Upper lobe of right lung (tissue), 1 donor: ENCODE measurements around the gene SIRT2. TPM values are rescaled to one million over a fixed set of nuclear protein-coding genes. Genes with fewer than 3 reads are reported as not detected.

ENCODE experiments used
- ATAC-seq: fragments of 200-7000 bp; cut with Tn5 transposase; one replicate; pipeline ENCODE4 v1.9.1; 2020; ENCODE audit warnings: mild to moderate bottlenecking, moderate library complexity
- DNase-seq: peaks from one replicate; pipeline ENCODE4 v3.0.0-alpha.2; 2020
- H3K27ac ChIP-seq: fragments of 200-600 bp; one replicate; pipeline ENCODE4 v1.8.0; 2022
- H3K27me3 ChIP-seq: fragments of 200-600 bp; one replicate; pipeline ENCODE4 v1.8.0; 2022; ENCODE audit warnings: mild to moderate bottlenecking
- H3K36me3 ChIP-seq: fragments of 200-600 bp; one replicate; pipeline ENCODE4 v1.8.0; 2022
- H3K4me1 ChIP-seq: fragments of 200-600 bp; one replicate; pipeline ENCODE4 v1.8.0; 2022
- H3K4me3 ChIP-seq: fragments of 200-600 bp; one replicate; pipeline ENCODE4 v1.8.0; 2022; ENCODE audit warnings: mild to moderate bottlenecking
- H3K9me3 ChIP-seq: fragments of 200-600 bp; one replicate; pipeline ENCODE4 v1.8.0; 2022
- intact Hi-C: fragments of 100-400 bp; cut with DNase I; formaldehyde crosslinking; loops from one replicate; pipeline ENCODE4 v1.11.0; 2022
- total RNA-seq: library from RNA; stranded (reverse); fragmentation: NEBNext Ultra II Directional; extraction: Animal tissue kit (Norgen Biotek cat#: 25700); gene quantifications from one replicate; pipeline ENCODE4 v1.2.1, GENCODE V29; 2021
- TF ChIP-seq, protein P1 (sequence below): fragments of 200-600 bp; IDR thresholded peaks from one replicate; pipeline ENCODE4 v1.8.0; 2022; ENCODE audit warnings: antibody characterized with exemption
- donor health status: DM: no; HTN: yes; CAD: no; lungs with severe emphysema.

Gene SIRT2
- total RNA-seq, 1 donor from 2014 or later = 59.2 TPM

- TF ChIP-seq, protein P1, sequence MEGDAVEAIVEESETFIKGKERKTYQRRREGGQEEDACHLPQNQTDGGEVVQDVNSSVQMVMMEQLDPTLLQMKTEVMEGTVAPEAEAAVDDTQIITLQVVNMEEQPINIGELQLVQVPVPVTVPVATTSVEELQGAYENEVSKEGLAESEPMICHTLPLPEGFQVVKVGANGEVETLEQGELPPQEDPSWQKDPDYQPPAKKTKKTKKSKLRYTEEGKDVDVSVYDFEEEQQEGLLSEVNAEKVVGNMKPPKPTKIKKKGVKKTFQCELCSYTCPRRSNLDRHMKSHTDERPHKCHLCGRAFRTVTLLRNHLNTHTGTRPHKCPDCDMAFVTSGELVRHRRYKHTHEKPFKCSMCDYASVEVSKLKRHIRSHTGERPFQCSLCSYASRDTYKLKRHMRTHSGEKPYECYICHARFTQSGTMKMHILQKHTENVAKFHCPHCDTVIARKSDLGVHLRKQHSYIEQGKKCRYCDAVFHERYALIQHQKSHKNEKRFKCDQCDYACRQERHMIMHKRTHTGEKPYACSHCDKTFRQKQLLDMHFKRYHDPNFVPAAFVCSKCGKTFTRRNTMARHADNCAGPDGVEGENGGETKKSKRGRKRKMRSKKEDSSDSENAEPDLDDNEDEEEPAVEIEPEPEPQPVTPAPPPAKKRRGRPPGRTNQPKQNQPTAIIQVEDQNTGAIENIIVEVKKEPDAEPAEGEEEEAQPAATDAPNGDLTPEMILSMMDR = no peak
- Histone ChIP-seq H3K9me3 (no peaks in the 10 kb centered on the region), H3K36me3 (peaks cover 30% of the 10 kb centered on the region), H3K4me1 (peaks cover 8% of the 10 kb centered on the region), H3K4me3 (no peak overlapping the region), H3K27me3 (no peaks in the 10 kb centered on the region), H3K27ac (no peak overlapping the region)
- intact Hi-C loops = no loop called here
- ATAC-seq = no peak
- no peak for DNase-seq
Measured at GRCh38 chr19:38904581-38905539, 5.4 kb upstream of the SIRT2 start.

DNA sequence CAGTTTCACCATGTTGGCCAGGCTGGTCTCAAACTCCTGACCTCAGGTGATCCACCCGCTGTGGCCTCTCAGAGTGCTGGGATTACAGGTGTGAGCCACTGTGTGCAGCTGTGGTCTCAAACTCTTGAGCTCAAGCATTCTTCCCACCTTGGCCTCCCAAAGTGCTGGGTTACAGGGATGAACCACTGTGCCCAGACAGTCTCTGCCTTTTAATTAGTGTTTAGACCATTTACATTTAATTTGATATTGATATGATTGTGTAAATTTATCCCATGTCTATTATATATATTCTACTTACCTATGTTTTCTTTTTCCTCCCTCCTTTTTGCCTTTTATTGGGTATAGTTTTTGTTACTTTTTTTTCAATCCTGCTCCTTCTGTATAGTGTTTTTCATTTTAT, 2.3 kb upstream of the SIRT2 start:
- DNase-seq (no peak), ATAC-seq (no peak)
- Histone ChIP-seq H3K4me1 (peaks cover 25% of the 10 kb centered on the region), H3K4me3 (no peak overlapping the region), H3K9me3 (no peaks in the 10 kb centered on the region), H3K36me3 (peaks cover 15% of the 10 kb centered on the region), H3K27me3 (no peaks in the 10 kb centered on the region), H3K27ac (no peak overlapping the region)
- intact Hi-C loops = no loop called here
- TF ChIP-seq, protein P1 = no peak

- TF ChIP-seq, protein P1 = no peak
- intact Hi-C loops = no loop called here
- no peak for DNase-seq
- peak overlapping the region; percentile 96 for H3K27ac ChIP-seq
- H3K9me3 ChIP-seq = no peaks in the 10 kb centered on the region
- H3K36me3 ChIP-seq = peaks cover 9% of the 10 kb centered on the region
- peak overlapping the region; percentile 96 for H3K4me3 ChIP-seq
- no peaks in the 10 kb centered on the region for H3K27me3 ChIP-seq
- peaks cover 25% of the 10 kb centered on the region for H3K4me1 ChIP-seq
- ATAC-seq = no peak
Measured at GRCh38 chr19:38900743-38901190, 1.3 kb upstream of the SIRT2 start.

DNA sequence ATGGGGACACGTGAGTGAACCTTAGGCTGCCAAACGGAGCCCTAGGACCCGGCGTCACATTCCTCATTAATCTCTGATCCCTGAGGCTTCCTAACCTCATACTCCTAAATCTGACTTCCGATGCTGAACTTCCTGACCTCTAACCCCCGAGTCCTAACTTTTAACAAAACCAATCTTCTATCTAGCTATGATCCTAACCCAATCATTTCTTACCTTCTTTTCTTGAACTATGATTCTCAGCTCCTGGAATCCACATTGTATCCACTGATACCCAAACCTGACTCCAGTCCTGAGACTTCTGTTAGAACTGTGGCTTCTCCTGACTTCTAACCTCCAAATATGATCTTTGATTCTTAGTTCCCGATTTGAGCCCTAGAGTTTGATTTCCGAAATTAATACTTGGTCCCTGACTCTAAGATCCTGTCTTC, 798 bp upstream of the SIRT2 start:
- peak overlapping the region; percentile 96 for H3K27ac ChIP-seq
- DNase-seq (no peak), ATAC-seq (no peak)
- intact Hi-C loops = no loop called here
- peak overlapping the region; percentile 96 for H3K4me3 ChIP-seq
- no peaks in the 10 kb centered on the region for H3K27me3 ChIP-seq
- TF ChIP-seq, protein P1 = no peak
- H3K36me3 ChIP-seq = peaks cover 3% of the 10 kb centered on the region
- H3K4me1 ChIP-seq = peaks cover 25% of the 10 kb centered on the region
- no peaks in the 10 kb centered on the region for H3K9me3 ChIP-seq

DNA sequence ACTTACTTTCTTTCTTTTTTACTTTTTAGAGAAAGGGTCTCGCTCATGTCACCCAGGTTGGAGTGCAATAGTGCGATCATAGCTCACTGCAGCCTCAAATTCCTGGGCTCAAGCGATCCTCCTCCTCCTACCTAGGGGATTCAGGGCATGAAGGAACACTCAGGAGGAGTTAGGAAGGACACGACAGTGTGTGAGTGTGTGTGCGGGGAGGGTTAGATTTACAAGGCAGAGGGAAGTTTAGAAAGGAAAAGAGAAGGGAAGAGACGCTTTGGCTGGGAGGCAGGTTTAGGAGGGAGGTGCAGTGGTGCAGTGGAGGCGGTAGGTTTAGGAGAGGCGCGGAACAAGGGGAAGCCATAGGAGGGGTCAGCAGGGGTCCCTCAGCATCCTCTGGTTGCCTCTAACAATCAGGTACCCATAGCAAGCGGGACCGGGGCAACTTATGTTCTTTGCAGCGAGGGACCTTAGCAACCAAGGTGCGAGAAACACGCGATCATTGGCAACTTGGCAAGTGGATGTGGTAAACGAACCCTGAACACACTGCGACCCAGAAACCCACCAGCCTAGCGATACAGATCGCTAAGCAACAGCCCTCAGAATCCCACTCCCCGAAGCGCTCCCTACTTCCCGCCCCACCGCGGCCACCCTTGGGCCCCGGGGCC, 501 bp downstream of the SIRT2 start:
- Histone ChIP-seq H3K27me3 (no peaks in the 10 kb centered on the region), H3K9me3 (no peaks in the 10 kb centered on the region), H3K4me3 (peak overlapping the region; percentile 96), H3K27ac (peak overlapping the region; percentile 89), H3K36me3 (no peaks in the 10 kb centered on the region), H3K4me1 (peaks cover 25% of the 10 kb centered on the region)
- TF ChIP-seq, protein P1 = no peak
- ATAC-seq = no peak
- intact Hi-C loops = no loop called here
- no peak for DNase-seq
